Measurements from ENCODE around the gene TRAM2.

TRAM2 gene

DNA sequence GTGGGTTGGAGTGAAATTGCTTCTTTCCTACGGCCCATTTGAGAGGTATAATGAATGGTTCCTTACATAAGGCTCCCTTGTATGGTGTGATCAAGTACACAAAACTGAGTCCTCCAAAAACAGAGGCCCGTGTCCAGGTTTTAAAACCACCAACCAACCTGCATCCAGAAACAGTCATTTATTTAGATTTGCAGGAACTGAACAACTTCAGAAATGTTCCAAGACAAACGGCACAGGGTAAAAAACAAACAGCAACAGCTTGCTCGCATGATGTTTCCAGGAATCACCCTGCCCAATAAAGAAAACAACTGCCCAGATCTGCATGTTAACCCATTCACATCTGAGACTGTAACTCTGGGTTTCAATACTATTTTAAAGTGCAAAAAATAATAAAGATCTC lies 40.2 kb upstream of the TRAM2 start:
- Mint-ChIP-seq H3K27me3 (ENCODE audit: low read depth) (no peaks in the 10 kb centered on the region), H3K36me3 (ENCODE audit: low read depth) (no peaks in the 10 kb centered on the region), H3K27ac (no peak overlapping the region), H3K9me3 (no peaks in the 10 kb centered on the region), H3K4me3 (no peak overlapping the region), H3K4me1 (no peaks in the 10 kb centered on the region)
- TF ChIP-seq, protein P1, sequence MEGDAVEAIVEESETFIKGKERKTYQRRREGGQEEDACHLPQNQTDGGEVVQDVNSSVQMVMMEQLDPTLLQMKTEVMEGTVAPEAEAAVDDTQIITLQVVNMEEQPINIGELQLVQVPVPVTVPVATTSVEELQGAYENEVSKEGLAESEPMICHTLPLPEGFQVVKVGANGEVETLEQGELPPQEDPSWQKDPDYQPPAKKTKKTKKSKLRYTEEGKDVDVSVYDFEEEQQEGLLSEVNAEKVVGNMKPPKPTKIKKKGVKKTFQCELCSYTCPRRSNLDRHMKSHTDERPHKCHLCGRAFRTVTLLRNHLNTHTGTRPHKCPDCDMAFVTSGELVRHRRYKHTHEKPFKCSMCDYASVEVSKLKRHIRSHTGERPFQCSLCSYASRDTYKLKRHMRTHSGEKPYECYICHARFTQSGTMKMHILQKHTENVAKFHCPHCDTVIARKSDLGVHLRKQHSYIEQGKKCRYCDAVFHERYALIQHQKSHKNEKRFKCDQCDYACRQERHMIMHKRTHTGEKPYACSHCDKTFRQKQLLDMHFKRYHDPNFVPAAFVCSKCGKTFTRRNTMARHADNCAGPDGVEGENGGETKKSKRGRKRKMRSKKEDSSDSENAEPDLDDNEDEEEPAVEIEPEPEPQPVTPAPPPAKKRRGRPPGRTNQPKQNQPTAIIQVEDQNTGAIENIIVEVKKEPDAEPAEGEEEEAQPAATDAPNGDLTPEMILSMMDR (IDR thresholded peaks at IDR 0.05; ENCODE audit: unreplicated experiment in 3 of 3): no peak

DNA sequence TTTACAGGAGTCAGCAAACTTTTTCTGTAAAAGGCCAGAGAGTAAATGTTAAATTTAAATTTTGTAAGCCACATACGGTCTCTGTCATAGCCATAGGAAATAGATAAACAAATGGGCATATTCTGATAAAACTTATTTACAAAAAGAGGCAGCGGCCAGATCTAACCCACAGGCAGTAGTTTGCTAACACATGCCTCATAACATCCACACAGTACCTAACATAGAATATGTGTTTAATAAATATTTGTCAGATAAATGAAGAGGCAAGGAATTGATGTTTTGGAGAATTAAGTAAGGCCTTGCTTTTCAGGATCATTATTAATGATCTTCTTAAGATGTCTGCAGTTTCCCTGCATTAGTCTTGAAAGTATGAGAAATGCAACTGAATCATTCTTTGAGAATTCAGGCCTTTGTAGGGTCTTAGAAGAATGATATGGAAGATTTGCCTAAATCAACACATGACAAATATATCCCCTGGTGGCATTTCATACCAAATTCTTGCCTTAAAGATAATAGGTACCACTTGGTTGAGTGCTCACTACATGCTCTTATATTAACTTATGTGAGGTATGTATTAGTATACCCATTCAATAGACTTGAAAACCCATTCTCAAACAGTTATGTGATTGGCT lies 39.3 kb upstream of the TRAM2 start:
- Mint-ChIP-seq H3K9me3 (no peaks in the 10 kb centered on the region), H3K27me3 (ENCODE audit: low read depth) (no peaks in the 10 kb centered on the region), H3K36me3 (ENCODE audit: low read depth) (no peaks in the 10 kb centered on the region), H3K27ac (no peak overlapping the region), H3K4me3 (no peak overlapping the region), H3K4me1 (no peaks in the 10 kb centered on the region)
- TF ChIP-seq, protein P1 (IDR thresholded peaks at IDR 0.05; ENCODE audit: unreplicated experiment in 3 of 3): no peak

DNA sequence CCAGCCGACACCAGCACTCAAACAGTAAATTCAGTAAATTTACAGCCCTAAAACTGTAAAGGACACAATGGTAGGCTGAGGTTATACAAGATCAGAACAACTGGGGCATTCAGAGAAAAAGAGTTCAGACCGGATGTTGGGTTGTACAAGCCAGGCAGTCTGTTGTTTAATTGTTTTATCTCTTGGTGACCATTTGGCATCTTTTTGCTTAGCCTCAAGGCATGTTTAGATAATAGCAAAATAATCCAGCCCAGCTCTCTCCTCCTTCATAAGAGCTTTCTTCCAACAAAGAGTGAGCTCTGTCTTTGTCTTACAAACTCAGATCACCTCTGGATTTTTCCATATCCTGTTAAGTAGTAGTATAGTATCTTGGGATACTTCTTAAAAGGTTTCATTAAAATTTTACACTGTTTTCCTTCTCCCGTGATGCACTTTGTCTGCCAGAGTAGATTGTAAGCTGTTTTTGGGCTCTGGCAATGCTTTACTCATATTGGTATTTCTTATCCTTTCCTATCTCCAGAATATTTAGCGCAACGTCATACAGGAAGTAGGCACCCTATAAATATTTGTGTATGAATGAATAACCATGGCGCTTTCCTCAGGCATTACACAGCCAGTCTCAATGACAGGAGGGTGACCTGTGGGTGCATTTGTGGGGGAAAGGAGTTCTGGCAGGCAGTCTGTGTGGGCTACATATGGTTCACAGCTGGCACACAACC lies 35.6 kb upstream of the TRAM2 start:
- Mint-ChIP-seq H3K27me3 (ENCODE audit: low read depth) (no peaks in the 10 kb centered on the region), H3K4me1 (no peaks in the 10 kb centered on the region), H3K9me3 (peaks cover 6% of the 10 kb centered on the region), H3K4me3 (no peak overlapping the region), H3K36me3 (ENCODE audit: low read depth) (no peaks in the 10 kb centered on the region), H3K27ac (no peak overlapping the region)
- TF ChIP-seq, protein P1 (IDR thresholded peaks at IDR 0.05; ENCODE audit: unreplicated experiment in 3 of 3): no peak

DNA sequence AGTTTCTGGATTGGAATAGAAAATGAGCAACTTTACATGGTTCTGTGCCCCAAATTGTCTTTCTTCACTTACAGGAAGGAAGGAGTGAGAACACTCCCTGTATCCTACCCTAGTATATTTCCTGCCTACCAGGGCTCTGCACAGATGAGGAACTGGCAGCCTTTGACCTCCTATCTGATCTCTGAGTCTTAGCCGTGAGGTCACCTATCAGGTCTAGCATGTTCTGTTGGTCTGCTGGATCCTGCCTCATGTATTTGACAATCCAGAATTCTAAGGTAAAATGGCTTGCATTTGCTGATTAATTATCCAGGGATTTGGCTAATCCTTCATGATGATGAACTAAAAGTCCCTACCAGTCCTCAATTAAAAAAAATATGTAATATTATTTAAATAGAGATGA lies 35.0 kb upstream of the TRAM2 start:
- Mint-ChIP-seq H3K4me1 (no peaks in the 10 kb centered on the region), H3K27me3 (ENCODE audit: low read depth) (no peaks in the 10 kb centered on the region), H3K9me3 (peaks cover 6% of the 10 kb centered on the region), H3K36me3 (ENCODE audit: low read depth) (no peaks in the 10 kb centered on the region), H3K4me3 (no peak overlapping the region), H3K27ac (no peak overlapping the region)
- TF ChIP-seq, protein P1 (IDR thresholded peaks at IDR 0.05; ENCODE audit: unreplicated experiment in 3 of 3): no peak

DNA sequence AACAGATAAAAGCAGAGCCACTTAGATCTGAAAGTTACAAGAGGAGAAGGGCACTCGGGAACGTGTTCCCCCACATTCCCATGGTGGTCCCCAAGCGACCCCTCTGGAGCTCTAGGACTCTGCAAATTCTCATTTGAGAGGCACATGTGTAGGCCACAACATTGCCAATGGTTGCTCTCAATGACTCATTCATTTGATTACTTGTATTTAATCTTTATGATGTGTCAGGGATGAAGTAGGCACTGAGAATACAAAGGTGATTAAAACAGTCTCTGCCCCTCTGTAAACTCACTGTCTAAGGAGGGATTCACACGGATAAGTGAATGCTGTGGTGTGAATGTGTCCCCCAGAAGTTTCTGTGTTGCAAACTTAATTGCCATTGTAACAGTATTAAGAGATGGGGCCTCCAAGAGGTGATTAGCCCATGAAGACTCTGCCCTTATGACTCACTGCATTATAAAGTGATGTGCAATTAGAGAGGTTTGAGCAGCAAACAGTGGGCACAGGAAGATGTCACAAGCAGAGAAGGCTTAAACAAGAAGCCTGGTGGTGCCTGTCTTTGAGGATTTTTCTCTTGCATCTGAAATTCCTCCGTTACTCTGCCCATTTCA lies 34.0 kb upstream of the TRAM2 start:
- Mint-ChIP-seq H3K4me1 (peaks cover 8% of the 10 kb centered on the region), H3K36me3 (ENCODE audit: low read depth) (no peaks in the 10 kb centered on the region), H3K27ac (no peak overlapping the region), H3K27me3 (ENCODE audit: low read depth) (no peaks in the 10 kb centered on the region), H3K4me3 (no peak overlapping the region), H3K9me3 (peaks cover 6% of the 10 kb centered on the region)
- TF ChIP-seq, protein P1 (IDR thresholded peaks at IDR 0.05; ENCODE audit: unreplicated experiment in 3 of 3): no peak
